HepG2 (cell line): Measurements from ENCODE around the gene SPTB.

ENCODE experiments used
- ATF3 ChIP-seq: sonication (generic); formaldehyde crosslinking; IDR thresholded peaks from 2 replicates; pipeline ENCODE4 v1.4.0; 2020; ENCODE audit warnings: missing genetic modification reagents
- CTCF ChIP-seq: sonication (generic); formaldehyde crosslinking; IDR thresholded peaks from 2 replicates; pipeline ENCODE4 v1.5.0; 2020; ENCODE audit warnings: mild to moderate bottlenecking, missing genetic modification reagents, moderate library complexity
- PHF8 ChIP-seq: sonication (generic); formaldehyde crosslinking; IDR thresholded peaks from 2 replicates; pipeline ENCODE4 v1.5.0; 2020; ENCODE audit warnings: missing genetic modification reagents
- POLR2A ChIP-seq, 2 experiments: IDR thresholded peaks; 2 replicates each; pipeline ENCODE4 v1.6.1; 2011; ENCODE audit warnings: low read depth in 2 of 2, low read length in 2 of 2, mild to moderate bottlenecking in 1 of 2, moderate library complexity in 1 of 2; ENCODE audit not compliant: insufficient read depth in 1 of 2
- ZNF512 ChIP-seq: sonication (generic); formaldehyde crosslinking; IDR thresholded peaks from 2 replicates; pipeline ENCODE4 v1.4.0; 2020; ENCODE audit warnings: mild to moderate bottlenecking, missing genetic modification reagents

GRCh38 chr14:64899958-64900357, 20.3 kb upstream of the SPTB start:
- TF ChIP-seq PHF8 (CRISPR knock-in tag): no peak
- TF ChIP-seq ATF3 (CRISPR knock-in tag): no peak
- no peak for TF ChIP-seq ZNF512 (CRISPR knock-in tag)
- TF ChIP-seq CTCF (CRISPR knock-in tag): no peak
- TF ChIP-seq POLR2A (IDR thresholded peaks at IDR 0.05; ENCODE audit: insufficient read depth in 1 of 2, low read depth in 2 of 2, low read length in 2 of 2): no peak
